ENCODE measurements around the gene HERC3. TPM values are rescaled to one million over a fixed set of nuclear protein-coding genes. Genes with fewer than 3 reads are reported as not detected.

Gene HERC3
- total and polyA plus RNA-seq, 2 donors (not counting 3 experiments of a cell fraction or from before 2014, with no cell fraction given), result 6.3 to 21.2 TPM

DNA sequence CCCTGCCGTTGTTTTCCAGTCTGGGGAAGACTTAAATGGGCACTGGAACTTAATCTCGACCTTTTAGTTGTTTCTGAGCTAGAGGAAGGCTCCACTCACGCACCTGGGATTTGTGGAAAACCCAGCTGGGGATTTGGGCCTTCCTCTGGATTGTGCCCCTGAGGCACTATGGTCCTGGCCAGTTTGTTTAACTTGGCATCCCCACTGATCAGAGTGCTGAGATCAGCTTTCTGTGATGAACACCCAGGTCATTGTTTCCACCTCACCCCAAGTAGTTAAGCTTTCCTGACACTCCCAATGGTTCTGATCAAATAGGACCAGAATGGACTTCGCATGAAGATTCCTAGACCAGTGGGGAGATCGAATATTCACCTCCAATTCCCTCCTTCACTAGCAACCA lies 125.8 kb downstream of the HERC3 start:
- H3K4me1 ChIP-seq (ENCODE audit: control insufficient read depth, extremely low read depth, insufficient read depth, low read length), result no peaks in the 10 kb centered on the region
- no peak overlapping the region for H2AFZ ChIP-seq (ENCODE audit: low read depth, low read length)
- dilution Hi-C loops (cut with MboI; ENCODE audit: extremely low pct_ligation_motif_present, low sequenced_read_pairs), result no loop called here
- no peak overlapping the region for H3K4me3 ChIP-seq (replicated peaks in 1 of 3; ENCODE audit: insufficient read depth in 1 of 3, low read depth in 1 of 3, low read length in 3 of 3)
- TF ChIP-seq, protein P1, sequence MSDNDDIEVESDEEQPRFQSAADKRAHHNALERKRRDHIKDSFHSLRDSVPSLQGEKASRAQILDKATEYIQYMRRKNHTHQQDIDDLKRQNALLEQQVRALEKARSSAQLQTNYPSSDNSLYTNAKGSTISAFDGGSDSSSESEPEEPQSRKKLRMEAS (IDR thresholded peaks at IDR 0.05; ENCODE audit: insufficient read depth, insufficient read length), result no peak
- TF ChIP-seq MYC (IDR thresholded peaks at IDR 0.05; ENCODE audit: low read depth, low read length) (no peak), CTCF (IDR thresholded peaks at IDR 0.05; ENCODE audit: extremely low read depth in 1 of 2, insufficient read depth in 1 of 2, low read depth in 1 of 2, low read length in 2 of 2) (no peak), POLR2AphosphoS5 (IDR thresholded peaks at IDR 0.05; ENCODE audit: insufficient read depth, low read depth, low read length) (no peak), GATA2 (IDR thresholded peaks at IDR 0.05; ENCODE audit: insufficient read depth, insufficient read length, low read depth, low read length) (no peak), POLR2A (IDR thresholded peaks at IDR 0.05; ENCODE audit: low read depth, low read length) (no peak), JUN (IDR thresholded peaks at IDR 0.05; ENCODE audit: borderline replicate concordance, insufficient read depth, insufficient read length, low read depth) (no peak), FOS (IDR thresholded peaks at IDR 0.05; ENCODE audit: borderline replicate concordance, insufficient read depth, low read length) (no peak)
- no peak for DNase-seq (ENCODE audit: low read depth, low spot score)
- peaks cover 0 to 4% of the 10 kb centered on the region in 2 experiments for H3K36me3 ChIP-seq (ENCODE audit: control insufficient read depth in 2 of 2, extremely low read depth in 1 of 2, insufficient read depth in 2 of 2, low read length in 2 of 2)
- no peak overlapping the region for H3K9ac ChIP-seq (replicated peaks; ENCODE audit: extremely low read depth, insufficient read depth, low read length)
- CTCF ChIA-PET, result no interaction called here
- H3K9me1 ChIP-seq (replicated peaks; ENCODE audit: control insufficient read depth, extremely low read depth, insufficient read depth, low read length), result no peaks in the 10 kb centered on the region
- POLR2A ChIA-PET, result no interaction called here
- no peaks in the 10 kb centered on the region for H3K27me3 ChIP-seq (ENCODE audit: control insufficient read depth in 2 of 2, insufficient read depth in 2 of 2, low read length in 2 of 2)
- H4K20me1 ChIP-seq (replicated peaks; ENCODE audit: control insufficient read depth, extremely low read depth, insufficient read depth, low read length), result no peaks in the 10 kb centered on the region
- FAIRE-seq, result no peak
- H3K4me2 ChIP-seq (ENCODE audit: insufficient read depth, low read length), result no peak overlapping the region
- BruUV-seq (replicated peaks), result no TSS peak
- no peaks in the 10 kb centered on the region for H3K79me2 ChIP-seq (ENCODE audit: control insufficient read depth, insufficient read depth, low read length)
- H3K9me3 ChIP-seq (replicated peaks; ENCODE audit: control insufficient read depth, insufficient read depth, low read length), result no peaks in the 10 kb centered on the region
- no peak overlapping the region for H3K27ac ChIP-seq (ENCODE audit: insufficient read depth, low read depth, low read length)
- intact Hi-C loops (cut with micrococcal nuclease), result no loop called here

Measured in endothelial cell of umbilical vein (primary cell).